Activated T-cell treated with anti-CD3 and anti-CD28 coated beads for 1 hour (primary cell): ENCODE results near the gene CCDC47.
"Not testable (repeated sequence)": the region's sequence is repeated elsewhere in the genome, so short reads cannot be mapped to it uniquely, and the experiment has no call there.

ENCODE experiments used
- DNase-seq: peaks from one replicate; pipeline ENCODE4 v3.0.0-alpha.2; 2020; ENCODE audit warnings: low read depth

Gene CCDC47

GRCh38 chr17:63735691-63736090, 37.7 kb downstream of the CCDC47 start:
- DNase-seq, result no peak

- DNase-seq, result no peak
Observed at GRCh38 chr17:63722403-63722802, 51.0 kb downstream of the CCDC47 start.

GRCh38 chr17:63720194-63720593, 53.2 kb downstream of the CCDC47 start:
- DNase-seq, result not testable (repeated sequence)

- no peak for DNase-seq
Observed at GRCh38 chr17:63718988-63719387, 54.4 kb downstream of the CCDC47 start.

GRCh38 chr17:63716426-63716825, 57.0 kb downstream of the CCDC47 start:
- no peak for DNase-seq

GRCh38 chr17:63714550-63715277, 58.7 kb downstream of the CCDC47 start:
- DNase-seq, result no peak

GRCh38 chr17:63709110-63709509, 64.3 kb downstream of the CCDC47 start:
- DNase-seq, result no peak

GRCh38 chr17:63707151-63707550, 66.2 kb downstream of the CCDC47 start:
- no peak for DNase-seq

GRCh38 chr17:63706336-63707082, 66.9 kb downstream of the CCDC47 start:
- no peak for DNase-seq

- DNase-seq, result no peak
Observed at GRCh38 chr17:63705657-63706056, 67.7 kb downstream of the CCDC47 start.

GRCh38 chr17:63704836-63705235, 68.6 kb downstream of the CCDC47 start:
- no peak for DNase-seq

- no peak for DNase-seq
Observed at GRCh38 chr17:63704259-63704576, 69.2 kb downstream of the CCDC47 start.

GRCh38 chr17:63703556-63704258, 69.7 kb downstream of the CCDC47 start:
- no peak for DNase-seq

GRCh38 chr17:63703029-63703428, 70.4 kb downstream of the CCDC47 start:
- no peak for DNase-seq

- DNase-seq, result no peak
Observed at GRCh38 chr17:63702721-63703015, 70.7 kb downstream of the CCDC47 start.

GRCh38 chr17:63701868-63702720, 71.3 kb downstream of the CCDC47 start:
- DNase-seq, result peak; percentile 69

GRCh38 chr17:63701456-63701820, 72.0 kb downstream of the CCDC47 start:
- no peak for DNase-seq

- peak; percentile 38 for DNase-seq
Observed at GRCh38 chr17:63700528-63701455, 72.6 kb downstream of the CCDC47 start.

- DNase-seq, result peak; percentile 83
Observed at GRCh38 chr17:63699638-63700527, 73.5 kb downstream of the CCDC47 start, which contains the start of gene LIMD2. LIMD2 (minus strand) TSS chr17:63700125; CDS start chr17:63699298, 827 bp downstream.
